GM19372 (cell line): ENCODE measurements around the gene LAMTOR1.

ENCODE experiments used
- ATAC-seq: cut with Tn5 transposase; IDR thresholded peaks from one replicate; pipeline ENCODE4 v1.9.1; 2021; ENCODE audit warnings: mild to moderate bottlenecking, low read depth, moderate library complexity; ENCODE audit not compliant: unreplicated experiment

The LAMTOR1 gene

GRCh38 chr11:72083414-72083813, 19.7 kb downstream of the LAMTOR1 start:
- ATAC-seq, result no peak

- ATAC-seq, result no peak
Observed at GRCh38 chr11:72081821-72082453, 21.2 kb downstream of the LAMTOR1 start.

- ATAC-seq, result no peak
Observed at GRCh38 chr11:72081184-72081644, 21.9 kb downstream of the LAMTOR1 start.

- peak; percentile 94 for ATAC-seq
Observed at GRCh38 chr11:72080326-72081183, 22.5 kb downstream of the LAMTOR1 start, which contains the start of the genes LRRC51 and NUMA1. Gene LRRC51 (plus strand): TSS chr11:72080850. CDS start chr11:72089084, 8,234 bp downstream. Gene NUMA1 (minus strand): TSS chr11:72080542. CDS start chr11:72035943, 44,599 bp downstream.

- ATAC-seq, result no peak
Observed at GRCh38 chr11:72079819-72080325, 23.2 kb downstream of the LAMTOR1 start.

- ATAC-seq, result no peak
Observed at GRCh38 chr11:72078477-72078876, 24.6 kb downstream of the LAMTOR1 start.

GRCh38 chr11:72075756-72076155, 27.3 kb downstream of the LAMTOR1 start:
- no peak for ATAC-seq

- no peak for ATAC-seq
Observed at GRCh38 chr11:72075109-72075508, 28.0 kb downstream of the LAMTOR1 start.

- ATAC-seq, result no peak
Observed at GRCh38 chr11:72072348-72072747, 30.7 kb downstream of the LAMTOR1 start.

GRCh38 chr11:72070491-72070890, 32.6 kb downstream of the LAMTOR1 start:
- ATAC-seq, result no peak

GRCh38 chr11:72069787-72070251, 33.3 kb downstream of the LAMTOR1 start:
- peak; percentile 68 for ATAC-seq

GRCh38 chr11:72069200-72069599, 33.9 kb downstream of the LAMTOR1 start:
- ATAC-seq, result no peak

GRCh38 chr11:72067676-72068075, 35.4 kb downstream of the LAMTOR1 start:
- ATAC-seq, result no peak

GRCh38 chr11:72067266-72067665, 35.8 kb downstream of the LAMTOR1 start:
- ATAC-seq, result no peak

GRCh38 chr11:72066855-72067254, 36.2 kb downstream of the LAMTOR1 start:
- ATAC-seq, result no peak

GRCh38 chr11:72061739-72062396, 41.2 kb downstream of the LAMTOR1 start:
- ATAC-seq, result no peak

- no peak for ATAC-seq
Observed at GRCh38 chr11:72058416-72059034, 44.6 kb downstream of the LAMTOR1 start.

GRCh38 chr11:72048766-72049460, 54.2 kb downstream of the LAMTOR1 start:
- ATAC-seq, result no peak
